Umbilical cord (tissue), 2 donors: Measurements from ENCODE around the gene SLC7A6OS. TPM values are rescaled to one million over a fixed set of nuclear protein-coding genes. Genes with fewer than 3 reads are reported as not detected.

ENCODE experiments used
- DNase-seq: peaks from one replicate; pipeline ENCODE4 v3.0.0-alpha.2; 2015; ENCODE audit warnings: low spot score
- total RNA-seq: library from RNA; depleted of rRNA; stranded (reverse); fragments of >200 nt; gene quantifications from one replicate; pipeline ENCODE4 v1.2.3, GENCODE V29; 2014; ENCODE audit warnings: low replicate concordance; ENCODE audit not compliant: insufficient read depth

SLC7A6OS gene
- total RNA-seq, 1 donor from 2014 or later, result 7.9 TPM

- DNase-seq, result no peak
Measured at GRCh38 chr16:68253721-68254120, 57.0 kb downstream of the SLC7A6OS start.

GRCh38 chr16:68252383-68252782, 58.4 kb downstream of the SLC7A6OS start:
- DNase-seq, result no peak

DNA sequence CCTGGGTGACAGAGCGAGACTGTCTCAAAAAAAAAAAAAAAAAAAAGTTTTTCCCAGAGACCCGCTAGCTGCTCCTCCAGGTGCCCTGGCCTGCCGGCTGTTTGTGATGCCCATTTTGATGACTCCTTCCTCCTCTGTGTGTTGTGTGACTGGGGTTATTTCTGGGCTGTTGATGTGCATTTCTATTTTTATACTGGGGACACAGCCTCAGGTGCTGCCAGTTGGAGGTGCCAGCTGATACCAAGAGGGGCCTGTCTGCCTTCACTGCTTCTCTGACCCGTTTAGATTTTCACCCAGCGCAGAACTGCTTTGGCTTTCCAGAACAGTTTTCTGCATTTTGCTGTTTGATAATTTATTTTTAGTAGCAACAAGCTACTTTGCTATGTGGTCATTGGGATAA, 58.9 kb downstream of the SLC7A6OS start:
- no peak for DNase-seq

DNA sequence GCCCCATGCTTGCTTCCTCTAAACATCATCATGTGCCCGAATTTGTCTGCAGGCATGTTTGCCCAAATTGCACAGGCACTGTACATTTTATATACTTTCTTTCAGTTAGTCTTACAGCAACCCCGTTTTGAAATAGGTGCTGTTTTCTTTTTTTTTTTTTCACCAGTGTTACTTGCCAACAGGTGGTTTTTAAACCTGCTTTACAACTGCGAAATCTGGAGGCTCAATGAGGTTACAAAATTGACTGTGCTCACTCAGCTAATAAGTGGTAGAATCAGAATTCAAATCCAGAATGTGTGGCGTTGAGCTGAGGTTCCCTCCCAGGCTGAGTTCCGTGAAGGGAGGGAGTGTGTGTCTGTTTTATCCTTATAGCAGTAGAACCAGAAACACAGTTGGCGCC, 59.8 kb downstream of the SLC7A6OS start:
- no peak for DNase-seq

- DNase-seq, result no peak
Measured at GRCh38 chr16:68249371-68249770, 61.4 kb downstream of the SLC7A6OS start.

Other genes starting within 250 kb of the SLC7A6OS start
- 22.6 TPM for gene NFATC3, start 225.6 kb downstream of the SLC7A6OS start, total RNA-seq
- gene ESRP2, start 74.8 kb downstream of the SLC7A6OS start, total RNA-seq, result 1.9 TPM
- gene PLA2G15, start 65.6 kb downstream of the SLC7A6OS start, total RNA-seq, result 19.0 TPM
- gene SLC7A6, start 46.4 kb downstream of the SLC7A6OS start, total RNA-seq, result 22.6 TPM
- 92.2 TPM for gene PRMT7, start 73 bp upstream of the SLC7A6OS start, total RNA-seq
- 0.48 TPM for gene SMPD3, start 137.6 kb upstream of the SLC7A6OS start, total RNA-seq
- 24.6 TPM for gene ZFP90, start 228.3 kb upstream of the SLC7A6OS start, total RNA-seq